SK-N-SH (cell line): ENCODE results near the gene GALE. TPM values are rescaled to one million over a fixed set of nuclear protein-coding genes. Genes with fewer than 3 reads are reported as not detected.

Experiments used
- CTCF ChIA-PET: fragments of 300-600, 350-600 bp; formaldehyde crosslinking; extraction: SDS; loops from one replicate; lab custom pipeline; 2021; lab: Yijun Ruan, JAX
- POLR2A ChIA-PET: fragments of 350-600 bp; sonication (Branson Sonifier 250); formaldehyde crosslinking; extraction: SDS; loops from one replicate; lab custom pipeline; 2020; ENCODE audit warnings: antibody characterized with exemption, inconsistent platforms; lab: Yijun Ruan, JAX
- DNase-seq: peaks from one replicate; pipeline ENCODE4 v3.0.0; 2012
- H2AFZ ChIP-seq: fragments of 200-600 bp; sonication (generic); 2 replicates; pipeline ENCODE4 v1.8.1; 2016; ENCODE audit warnings: antibody characterized with exemption, mild to moderate bottlenecking, low read depth
- H3F3A ChIP-seq: fragments of 200-600 bp; sonication (generic); replicated peaks from 2 replicates; pipeline ENCODE3; 2016; ENCODE audit warnings: antibody characterized with exemption, mild to moderate bottlenecking; ENCODE audit not compliant: insufficient read depth
- H3K27ac ChIP-seq, 2 experiments: fragments of 200-500 bp in 1 of 2; fragments of 200-600 bp in 1 of 2; sonication (Bioruptor generic) in 1 of 2; sonication (generic), shearing (Covaris generic) in 1 of 2; 2 replicates each; pipeline versions ENCODE4 v1.5.1 to v1.6.1; 2014 to 2016; ENCODE audit warnings: low read depth in 2 of 2, inconsistent platforms in 1 of 2, low read length in 1 of 2, mild to moderate bottlenecking in 1 of 2, mixed read lengths in 1 of 2
- H3K27me3 ChIP-seq: fragments of 200-600 bp; sonication (generic), shearing (Covaris generic); 2 replicates; pipeline ENCODE4 v1.6.1; 2016; ENCODE audit warnings: mixed run types; ENCODE audit not compliant: insufficient read depth
- H3K36me3 ChIP-seq, 2 experiments: fragments of 200-500 bp in 1 of 2; fragments of 200-600 bp in 1 of 2; sonication (Bioruptor generic) in 1 of 2; sonication (generic) in 1 of 2; replicated peaks in 1 of 2; 2 replicates each; pipeline versions ENCODE3 to v1.5.1; 2014 to 2016; ENCODE audit warnings: low read length in 1 of 2, mild to moderate bottlenecking in 1 of 2; ENCODE audit not compliant: insufficient read depth in 2 of 2, control insufficient read depth in 1 of 2
- H3K4me1 ChIP-seq, 2 experiments: fragments of 200-500 bp in 1 of 2; fragments of 200-600 bp in 1 of 2; sonication (Bioruptor generic) in 1 of 2; sonication (generic), shearing (Covaris generic) in 1 of 2; 2 replicates each; pipeline versions ENCODE4 v1.5.1 to v1.6.1; 2014 to 2016; ENCODE audit warnings: low read depth in 1 of 2, low read length in 1 of 2, mixed run types in 1 of 2; ENCODE audit not compliant: insufficient read depth in 2 of 2, control insufficient read depth in 1 of 2
- H3K4me2 ChIP-seq: fragments of 200-600 bp; sonication (generic), shearing (Covaris generic); 2 replicates; pipeline ENCODE4 v1.6.1; 2017; ENCODE audit warnings: mixed run types
- H3K4me3 ChIP-seq, 2 experiments: fragments of 200-500 bp in 1 of 2; fragments of 200-600 bp in 1 of 2; sonication (Bioruptor generic) in 1 of 2; sonication (generic), shearing (Covaris generic) in 1 of 2; 2 replicates each; pipeline versions ENCODE4 v1.5.1 to v1.8.1; 2014 to 2016; ENCODE audit warnings: low read depth in 2 of 2, inconsistent platforms in 1 of 2, low read length in 1 of 2, mild to moderate bottlenecking in 1 of 2, mixed read lengths in 1 of 2, moderate library complexity in 1 of 2
- H3K79me2 ChIP-seq: fragments of 200-600 bp; sonication (generic); 2 replicates; pipeline ENCODE4 v1.8.1; 2017; ENCODE audit warnings: mild to moderate bottlenecking; ENCODE audit not compliant: insufficient read depth
- H3K9ac ChIP-seq: fragments of 200-600 bp; sonication (generic); 2 replicates; pipeline ENCODE4 v1.6.1; 2017; ENCODE audit warnings: mixed run types
- H3K9me2 ChIP-seq: fragments of 200-600 bp; sonication (generic); 2 replicates; pipeline ENCODE4 v1.6.1; 2017; ENCODE audit warnings: mixed run types
- H3K9me3 ChIP-seq: fragments of 200-600 bp; sonication (generic); 2 replicates; pipeline ENCODE4 v1.6.1; 2017; ENCODE audit warnings: mixed run types, mild to moderate bottlenecking, moderate library complexity
- H4K20me1 ChIP-seq: fragments of 200-600 bp; sonication (generic); 2 replicates; pipeline ENCODE4 v1.6.1; 2017; ENCODE audit warnings: mild to moderate bottlenecking, mixed run types; ENCODE audit not compliant: insufficient read depth
- CTCF ChIP-seq: fragments of 200-600 bp; sonication (generic); IDR thresholded peaks from 2 replicates; pipeline ENCODE4 v1.6.1; 2017; ENCODE audit warnings: antibody characterized with exemption, mild to moderate bottlenecking, moderate library complexity
- EZH2phosphoT487 ChIP-seq: fragments of 200-600 bp; sonication (generic); IDR thresholded peaks from 2 replicates; pipeline ENCODE4 v1.6.1; 2017; ENCODE audit warnings: low read depth, mixed run types, mild to moderate bottlenecking, antibody characterized with exemption, moderate library complexity, borderline replicate concordance
- FOSL2 ChIP-seq: IDR thresholded peaks from 2 replicates; pipeline ENCODE4 v1.4.0; 2012; ENCODE audit warnings: low read depth, mild to moderate bottlenecking, moderate library complexity, borderline replicate concordance
- IRF3 ChIP-seq: fragments of 150-350 bp; IDR thresholded peaks from 2 replicates; pipeline ENCODE4 v1.6.1; 2016; ENCODE audit warnings: mild to moderate bottlenecking, low read depth, low read length
- MEF2A ChIP-seq: IDR thresholded peaks from 2 replicates; pipeline ENCODE4 v1.4.0; 2012; ENCODE audit warnings: low read depth, borderline replicate concordance
- NRF1 ChIP-seq: IDR thresholded peaks from 2 replicates; pipeline ENCODE4 v1.6.1; 2012; ENCODE audit warnings: low read depth, mild to moderate bottlenecking, low read length
- PBX3 ChIP-seq: IDR thresholded peaks from 2 replicates; pipeline ENCODE4; 2012
- RAD21 ChIP-seq: IDR thresholded peaks from 2 replicates; pipeline ENCODE4 v1.6.1; 2012; ENCODE audit warnings: mild to moderate bottlenecking, low read length
- SMC3 ChIP-seq: IDR thresholded peaks from 2 replicates; pipeline ENCODE4 v1.6.1; 2012; ENCODE audit warnings: low read depth, low read length, improper control_type of control experiment
- WGBS: methylation state at CpG from one replicate; pipeline ENCODE4 v1.1.6; 2017; ENCODE audit warnings: low lambda C conversion rate; 5-methylcytosine and 5-hydroxymethylcytosine counted together
- polyA plus RNA-seq, 3 experiments: library from polyadenylated mRNA; depleted of rRNA; stranded (reverse); fragments of >200 nt; gene quantifications; 2 replicates each; pipeline ENCODE4 v1.2.3, GENCODE V29; 2012

Gene GALE
- polyA plus RNA-seq, 1 of the 3 experiments (the other 2 are of a cell fraction), result 71.7 TPM

GRCh38 chr1:23751050-23751814 lies 49.3 kb downstream of the GALE start:
- CTCF ChIA-PET, result interaction anchor here (0.6 to 4.0 kb wide), 11 partner anchors 8 to 254 kb away, joined by 3 to 12 read pairs (median 4); partner anchors contain the start of gene ELOA

GRCh38 chr1:23748016-23748415 lies 52.5 kb downstream of the GALE start:
- DNase-seq, result no peak
- Histone ChIP-seq H3K4me3 (no peak overlapping the region), H3K9ac (no peak overlapping the region), H3K9me2 (no peaks in the 10 kb centered on the region), H3K36me3 (peaks cover 40 to 52% of the 10 kb centered on the region in 2 experiments), H3K27ac (peak overlapping the region in 1 of 2 experiments; percentile 16; a peak in 3 of 4 replicates), H3K79me2 (peaks cover 97% of the 10 kb centered on the region), H3F3A (peaks cover 19% of the 10 kb centered on the region), H2AFZ (no peak overlapping the region), H3K9me3 (no peaks in the 10 kb centered on the region), H3K4me1 (peaks cover 6 to 8% of the 10 kb centered on the region in 2 experiments; a peak in 2 of 4 replicates), H4K20me1 (peaks cover 68% of the 10 kb centered on the region), H3K27me3 (no peaks in the 10 kb centered on the region), H3K4me2 (no peak overlapping the region)
- ChIA-PET CTCF (interaction anchor here (1.1 kb wide), 1 partner anchor 56 kb away, joined by 3 read pairs; the partner anchor contains the start of gene RPL11), POLR2A (no interaction called here)
- TF ChIP-seq FOSL2 (no peak), PBX3 (0 out of 2 replicates have a peak, but pooled peaks have one; percentile 18)
- 57% methylated on average over 3 of the region's 3 CpGs for WGBS

More at GRCh38 chr1:23751050-23751814, 49.3 kb downstream of the GALE start:
- Histone ChIP-seq H3K27ac (no peak overlapping the region), H3K27me3 (no peaks in the 10 kb centered on the region), H3K4me2 (no peak overlapping the region), H3F3A (peaks cover 7% of the 10 kb centered on the region), H3K79me2 (peaks cover 76% of the 10 kb centered on the region), H3K4me3 (no peak overlapping the region), H4K20me1 (peaks cover 52% of the 10 kb centered on the region), H3K4me1 (peaks cover 0 to 10% of the 10 kb centered on the region in 2 experiments; a peak in 1 of 4 replicates), H3K9ac (no peak overlapping the region), H2AFZ (no peak overlapping the region), H3K9me3 (no peaks in the 10 kb centered on the region), H3K9me2 (no peaks in the 10 kb centered on the region), H3K36me3 (peaks cover 73 to 84% of the 10 kb centered on the region in 2 experiments)
- POLR2A ChIA-PET, result no interaction called here
- peak; percentile 67 for DNase-seq
- TF ChIP-seq IRF3 (no peak), CTCF (peak; percentile 74), NRF1 (no peak), EZH2phosphoT487 (no peak), RAD21 (peak; percentile 65), SMC3 (peak; percentile 38), MEF2A (no peak)
- 67% methylated on average over 11 of the region's 11 CpGs for WGBS

Other genes with a start within 250 kb of the GALE start
- 394 and 504 TPM in 2 replicates for gene ID3, start 241.3 kb downstream of the GALE start, polyA plus RNA-seq (2012; rRNA removed)
- gene RPL11, start 108.9 kb downstream of the GALE start, polyA plus RNA-seq (2012; rRNA removed), result 2,231 and 2,255 TPM in 2 replicates
- gene ELOA, start 57.3 kb downstream of the GALE start, polyA plus RNA-seq (2012; rRNA removed), result 14.5 and 17.7 TPM in 2 replicates
- 36.3 and 41.8 TPM in 2 replicates for gene PITHD1, start 22.3 kb downstream of the GALE start, polyA plus RNA-seq (2012; rRNA removed)
- 109 and 135 TPM in 2 replicates for gene LYPLA2, start 9.6 kb downstream of the GALE start, polyA plus RNA-seq (2012; rRNA removed)
- gene HMGCL, start 24.7 kb upstream of the GALE start, polyA plus RNA-seq (2012; rRNA removed), result 28.2 and 36.5 TPM in 2 replicates
- 31.9 and 35.2 TPM in 2 replicates for gene FUCA1, start 67.5 kb upstream of the GALE start, polyA plus RNA-seq (2012; rRNA removed)
- gene CNR2, start 112.6 kb upstream of the GALE start, polyA plus RNA-seq (2012; rRNA removed), result not detected in 2 replicates
- gene PNRC2, start 159.1 kb upstream of the GALE start, polyA plus RNA-seq (2012; rRNA removed), result 43.8 and 55.2 TPM in 2 replicates
- 79.8 and 81.8 TPM in 2 replicates for gene SRSF10, start 179.6 kb upstream of the GALE start, polyA plus RNA-seq (2012; rRNA removed)